GM19395 (cell line): Measurements from ENCODE around the gene HDAC11.

Experiments
- ATAC-seq: cut with Tn5 transposase; IDR thresholded peaks from one replicate; pipeline ENCODE4 v1.9.1; 2021; ENCODE audit warnings: mild to moderate bottlenecking, moderate library complexity; ENCODE audit not compliant: unreplicated experiment

Gene HDAC11

DNA sequence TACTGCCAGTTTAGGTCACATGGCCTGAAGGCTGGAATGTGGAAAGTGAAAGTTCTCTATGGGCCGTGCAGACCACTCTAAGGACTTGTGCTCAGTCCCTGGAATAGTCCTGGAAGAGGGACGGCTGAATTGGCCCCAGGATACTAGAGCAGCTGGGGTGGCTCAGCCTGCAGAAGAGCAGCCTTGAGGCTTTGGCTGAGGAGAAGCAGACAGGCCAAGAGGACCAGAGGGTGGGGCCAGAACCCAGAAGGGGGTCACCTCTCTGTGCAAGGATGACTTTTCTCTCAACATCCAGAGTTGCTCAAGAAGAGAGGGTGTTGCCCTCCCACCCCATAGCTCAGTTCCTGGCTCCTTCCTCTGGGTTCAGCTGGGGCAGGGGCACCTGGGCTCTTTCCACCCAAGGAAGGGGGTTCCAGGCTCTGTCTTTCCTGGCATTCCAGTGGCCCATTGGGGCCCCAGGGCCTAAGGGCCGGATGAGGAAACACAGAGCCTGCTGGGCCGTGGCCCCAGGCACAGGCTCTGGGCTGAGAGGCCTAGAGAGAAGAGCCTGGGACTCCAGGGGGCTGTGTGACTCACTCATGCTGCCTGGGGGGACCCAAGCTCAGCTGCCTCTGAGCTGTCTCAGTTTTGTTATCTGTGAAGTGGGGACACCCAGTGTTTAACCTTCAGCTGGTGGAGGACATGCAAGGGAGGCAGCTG, 60.3 kb downstream of the HDAC11 start:
- ATAC-seq: no peak

- ATAC-seq: no peak
Measured at GRCh38 chr3:13541691-13542090, 61.6 kb downstream of the HDAC11 start.

DNA sequence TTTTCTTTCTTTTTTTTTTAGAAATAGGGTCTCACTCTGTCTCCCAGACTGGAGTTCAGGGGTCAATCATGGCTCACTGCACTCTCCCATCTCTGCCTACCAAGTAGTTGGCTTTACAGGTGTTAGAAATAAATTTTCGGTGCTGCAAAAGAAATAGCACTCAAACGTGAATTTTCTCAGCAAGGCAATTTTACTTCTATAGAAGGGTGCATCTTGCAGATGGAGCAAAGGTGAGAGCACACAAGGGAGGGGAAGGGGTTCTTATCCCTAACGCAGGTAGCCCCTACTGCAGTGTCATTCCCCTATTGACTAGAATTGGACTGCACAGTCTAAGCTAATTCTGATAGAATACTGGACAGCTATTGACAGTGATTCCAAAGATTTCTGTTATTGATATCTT, 62.0 kb downstream of the HDAC11 start:
- ATAC-seq: no peak

DNA sequence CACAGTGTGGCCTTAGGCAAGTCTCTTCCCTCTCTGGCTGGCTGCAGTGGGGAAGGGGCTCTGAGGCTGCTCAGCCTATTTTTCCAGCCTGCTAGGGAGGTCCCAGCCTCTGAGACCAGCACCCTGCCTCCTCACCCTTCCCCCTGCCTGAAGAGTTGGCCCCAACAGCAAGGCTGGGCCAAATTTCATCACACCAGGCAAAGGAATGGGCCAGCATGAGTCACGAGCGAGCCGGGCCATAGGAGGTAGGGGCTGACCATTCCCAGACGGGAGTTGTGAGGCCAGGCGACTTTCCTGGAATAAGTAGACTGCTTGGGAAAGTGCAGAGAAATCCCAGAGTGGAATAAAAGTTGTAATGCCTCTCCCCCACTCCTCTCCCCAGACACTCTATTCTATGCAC, 63.1 kb downstream of the HDAC11 start:
- no peak for ATAC-seq

- ATAC-seq: no peak
Measured at GRCh38 chr3:13544293-13544831, 64.3 kb downstream of the HDAC11 start.

DNA sequence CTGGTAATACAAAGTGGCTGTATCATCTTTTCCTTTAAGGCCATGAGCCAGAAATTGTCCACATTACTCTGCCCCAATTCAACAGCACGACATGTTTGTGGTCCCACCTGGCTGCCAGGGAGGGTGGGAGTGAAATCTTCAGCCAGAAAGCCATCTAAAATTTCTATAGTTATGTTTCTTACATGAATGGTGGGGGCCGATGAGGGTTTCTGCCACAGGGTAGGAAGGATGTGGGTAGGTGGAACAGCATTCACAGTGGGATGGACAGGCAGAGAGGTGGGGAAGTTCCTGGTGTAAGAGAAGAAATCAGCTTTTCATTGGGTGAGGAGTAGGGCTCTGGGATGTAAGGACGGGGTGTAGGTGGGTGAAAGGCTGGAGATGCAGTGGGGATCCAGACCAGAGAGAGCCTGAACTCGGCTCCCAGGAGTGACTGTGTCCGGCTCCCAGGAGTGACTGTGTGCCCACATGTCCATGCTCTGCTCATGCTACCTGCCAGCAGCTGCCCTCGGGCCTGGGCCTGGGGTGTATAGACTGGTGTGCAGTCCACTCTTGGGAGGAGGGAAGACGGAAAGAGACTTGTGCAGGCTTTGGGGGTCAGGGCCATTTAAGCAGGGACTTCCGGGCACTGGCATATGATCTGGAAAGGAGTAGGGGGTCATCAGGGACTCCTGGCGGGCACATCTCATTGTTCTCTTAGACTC, 65.0 kb downstream of the HDAC11 start:
- no peak for ATAC-seq

DNA sequence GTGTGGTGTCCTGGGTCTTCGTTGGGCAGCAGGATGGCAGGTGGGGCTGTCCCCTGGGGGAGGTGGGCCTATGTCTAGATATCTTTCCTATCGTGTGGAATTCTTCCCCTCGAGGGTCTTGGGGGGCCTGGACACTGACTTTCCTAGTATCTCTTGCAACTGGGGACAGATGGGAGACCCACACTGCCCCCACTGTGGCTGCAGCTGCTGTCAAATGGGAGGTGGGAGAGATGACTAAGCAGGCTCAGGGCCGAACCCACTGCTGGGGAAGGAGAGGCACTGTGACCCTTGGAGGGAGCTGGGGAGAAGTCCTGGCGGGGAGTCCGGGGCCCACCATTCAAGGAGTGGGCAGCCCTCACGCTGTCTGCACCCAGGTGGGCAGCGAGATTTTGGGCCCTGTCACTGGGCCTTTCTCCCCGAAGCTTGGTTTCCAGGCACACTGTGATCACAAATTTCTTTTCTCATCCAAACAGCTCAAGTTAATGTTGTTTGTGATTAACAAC, 65.9 kb downstream of the HDAC11 start:
- ATAC-seq: no peak

DNA sequence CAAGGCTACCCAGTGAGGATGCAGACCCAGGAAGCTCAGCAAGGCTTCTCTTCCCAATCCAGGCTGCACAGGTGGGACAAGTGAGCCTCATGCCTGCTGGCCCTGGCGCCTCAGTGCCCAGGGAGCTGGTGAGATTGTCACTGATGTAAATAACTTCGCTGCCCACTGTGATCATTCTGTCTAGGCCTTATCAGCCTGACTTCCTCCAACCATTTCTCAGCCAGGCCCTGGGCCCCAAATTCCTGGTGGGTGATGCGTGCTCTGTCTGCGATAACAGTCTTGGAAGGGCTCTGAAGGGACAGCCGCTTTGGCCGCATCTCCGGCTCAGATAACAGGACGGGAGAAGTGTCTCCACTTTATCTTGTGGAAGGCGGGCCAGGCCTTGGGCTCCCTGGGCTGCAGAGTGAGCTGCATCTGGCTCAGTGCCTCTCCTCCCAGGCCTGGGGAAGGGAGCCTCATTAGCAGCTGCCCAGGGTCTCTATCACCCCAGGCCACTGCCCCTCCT, 66.6 kb downstream of the HDAC11 start:
- ATAC-seq: no peak

- ATAC-seq: no peak
Measured at GRCh38 chr3:13547591-13548371, 67.7 kb downstream of the HDAC11 start.

- ATAC-seq: no peak
Measured at GRCh38 chr3:13548696-13549622, 68.9 kb downstream of the HDAC11 start, which contains the start of gene FBLN2. FBLN2 (plus strand) TSS chr3:13549125; CDS start chr3:13570356, 21,231 bp downstream.

DNA sequence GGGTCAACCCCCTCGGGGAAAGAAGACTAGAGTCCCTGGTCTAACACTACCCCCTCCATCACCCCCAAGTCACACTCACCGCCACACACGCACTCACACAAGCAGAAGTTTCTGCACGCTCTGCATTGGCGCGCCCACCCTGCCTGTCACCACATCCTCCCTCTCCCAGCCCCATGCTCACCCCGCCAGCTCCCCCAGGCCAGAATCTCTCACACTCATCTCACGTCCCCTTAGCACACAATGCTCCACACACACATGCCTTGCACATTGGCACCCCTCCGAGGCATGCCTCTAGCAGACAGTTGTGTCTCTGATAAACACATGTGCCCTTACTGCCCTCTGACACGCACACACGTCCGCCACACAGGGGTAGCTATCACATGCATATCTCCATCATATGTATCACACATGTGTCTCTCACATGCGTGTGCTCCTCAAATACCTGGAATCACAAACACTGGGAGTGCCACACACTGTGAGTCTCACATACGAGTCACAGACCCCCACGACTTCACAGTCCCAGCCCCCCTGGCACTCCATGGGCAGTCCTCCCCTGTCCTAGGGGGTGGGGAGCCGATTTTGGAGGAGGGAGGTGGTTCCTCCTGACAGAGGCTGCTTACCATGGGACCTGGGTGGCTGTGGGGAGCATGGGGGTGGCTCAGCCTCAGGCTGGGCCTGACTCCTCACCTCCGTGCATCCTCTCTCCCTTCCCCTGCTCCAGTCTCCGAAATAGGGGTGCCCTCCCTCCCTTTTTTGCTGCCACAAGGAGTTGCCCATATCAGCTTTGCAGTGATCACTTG, 69.7 kb downstream of the HDAC11 start:
- ATAC-seq: no peak

DNA sequence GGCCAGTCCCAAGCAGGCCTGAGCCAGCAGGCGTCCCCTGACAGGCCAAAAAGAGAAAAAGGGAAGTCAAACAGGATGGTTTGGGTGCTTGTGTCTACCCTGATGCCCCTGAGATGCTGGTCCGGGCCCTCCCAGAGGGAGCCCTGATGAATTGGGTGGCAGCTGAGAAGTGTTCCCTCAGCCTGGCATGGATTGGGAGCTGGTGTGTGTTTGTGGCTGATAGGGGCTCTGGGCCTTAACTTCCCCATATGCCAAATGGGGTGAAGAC, 70.3 kb downstream of the HDAC11 start:
- ATAC-seq: no peak

- no peak for ATAC-seq
Measured at GRCh38 chr3:13550791-13551360, 70.8 kb downstream of the HDAC11 start.

DNA sequence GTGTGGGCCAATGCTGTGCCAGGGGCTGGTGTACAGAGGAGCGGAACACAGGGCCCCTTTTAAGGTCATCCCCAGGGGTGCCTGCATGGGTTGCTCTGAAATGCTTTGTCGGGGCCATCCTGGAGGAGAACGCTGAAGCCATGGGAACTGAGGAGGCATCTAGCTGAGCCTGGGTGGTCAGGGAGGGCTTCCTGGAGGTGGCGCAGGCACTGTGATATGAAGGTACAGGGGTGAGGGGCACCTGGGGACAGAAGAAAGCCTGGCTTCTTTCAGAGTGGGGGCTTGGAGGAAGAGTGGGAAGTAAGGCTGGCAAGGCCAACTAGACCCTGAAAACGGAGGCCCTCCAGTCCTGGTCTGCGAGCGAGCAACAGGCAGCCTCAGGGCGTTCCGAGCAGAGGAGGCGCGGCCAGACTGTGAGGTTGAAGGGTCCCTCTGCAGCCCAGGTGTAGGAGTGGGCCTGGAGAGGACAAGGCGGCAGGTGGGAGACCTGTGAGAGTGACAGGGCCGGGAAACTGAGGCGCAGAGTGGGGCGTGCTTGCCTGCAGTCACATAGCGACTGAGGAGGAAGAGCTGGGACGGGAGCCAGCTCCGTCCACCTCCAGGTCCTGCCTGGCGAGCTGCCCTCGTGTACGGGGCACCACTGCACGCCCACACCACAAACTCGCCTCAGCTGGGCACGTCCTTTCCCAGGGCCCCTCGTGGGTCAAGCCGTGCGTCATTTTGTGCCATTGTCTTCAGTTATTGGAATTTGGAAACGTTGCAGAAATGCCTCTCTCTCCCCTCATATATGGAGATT, 72.9 kb downstream of the HDAC11 start:
- no peak for ATAC-seq

DNA sequence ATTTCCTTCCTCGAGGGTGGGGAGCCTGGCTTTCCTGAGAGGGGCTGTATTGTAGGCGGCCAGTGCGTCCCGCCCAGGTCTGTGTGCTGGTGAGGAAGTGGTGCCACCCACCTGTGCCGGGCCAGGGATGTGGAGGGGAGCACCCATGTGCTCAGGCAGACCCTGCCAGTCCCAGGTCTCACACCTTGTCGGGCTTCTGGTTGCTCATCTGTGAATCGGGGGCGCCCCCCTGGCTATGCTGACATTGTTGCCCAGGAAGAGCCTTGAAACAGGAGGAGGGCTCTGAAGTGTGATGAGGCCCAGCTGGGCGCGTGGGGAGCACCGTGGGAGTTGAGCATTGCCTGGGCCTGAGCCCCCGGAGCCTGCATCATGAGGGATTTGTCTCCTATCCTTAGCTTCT, 73.6 kb downstream of the HDAC11 start:
- ATAC-seq: no peak

- no peak for ATAC-seq
Measured at GRCh38 chr3:13555753-13556152, 75.6 kb downstream of the HDAC11 start.
